Adrenal gland (tissue), 12 donors: Measurements from ENCODE around the gene MDN1. TPM values are rescaled to one million over a fixed set of nuclear protein-coding genes. Genes with fewer than 3 reads are reported as not detected.

Source experiments
- DNase-seq, 7 donors: peaks; one replicate each; pipeline ENCODE4 v3.0.0-alpha.2; 2019 to 2020
- H3K27ac ChIP-seq, 5 donors: fragments of 200-600 bp; sonication (generic) in 4 of 5; 1 replicate in 3 of 5; 2 replicates in 2 of 5; pipeline versions ENCODE4 v1.5.1 to v1.8.0; 2016 to 2020; ENCODE audit warnings: mild to moderate bottlenecking in 1 of 5
- H3K27me3 ChIP-seq: fragments of 200-600 bp; 2 replicates; pipeline ENCODE4 v1.8.0; 2021
- H3K36me3 ChIP-seq, 2 donors: fragments of 200-600 bp; replicated peaks in 1 of 2; 1 replicate in 1 of 2; 2 replicates in 1 of 2; pipeline versions ENCODE4 v1.5.1 to v1.8.0; 2018 to 2022
- H3K4me1 ChIP-seq, 2 donors: fragments of 200-600 bp; replicated peaks in 1 of 2; 1 replicate in 1 of 2; 2 replicates in 1 of 2; pipeline versions ENCODE4 v1.5.1 to v1.8.0; 2018 to 2021
- H3K4me3 ChIP-seq, 4 donors: fragments of 200-600 bp; sonication (generic) in 3 of 4; one replicate each; pipeline ENCODE4 v1.5.1; 2016 to 2018
- H3K9me3 ChIP-seq, 3 donors: fragments of 200-600 bp; sonication (generic) in 1 of 3; replicated peaks in 1 of 3; 1 replicate in 2 of 3; 2 replicates in 1 of 3; pipeline versions ENCODE4 v1.5.1 to v1.8.0; 2016 to 2021
- POLR2A ChIP-seq, 2 donors: fragments of 450-650 bp; IDR thresholded peaks; one replicate each; pipeline ENCODE4 v1.6.1; 2017; ENCODE audit warnings: antibody characterized with exemption in 2 of 2, mild to moderate bottlenecking in 2 of 2, moderate library complexity in 1 of 2
- WGBS, 4 donors: extraction: QIAGEN DNeasy Blood & Tissue Kit in 2 of 4; methylation state at CpG; one replicate each; pipeline versions ENCODE4 v1.1.5 to v1.1.7; 2013 to 2017; 5-methylcytosine and 5-hydroxymethylcytosine counted together
- intact Hi-C, 2 donors: fragments of 100-400 bp; cut with DNase I; formaldehyde crosslinking; loops; one replicate each; pipeline versions ENCODE4 v1.14.1 to v1.15.0; 2022 to 2023
- polyA plus RNA-seq, 3 donors: library from polyadenylated mRNA; stranded (reverse); fragments of 200-250 nt in 2 of 3; fragments of 350-450 nt in 1 of 3; fragmentation: Illumina TruSeq in 1 of 3; extraction: RNeasy Lipid Tissue Mini Kit (QIAGEN cat#74804) in 1 of 3; gene quantifications; one replicate each; pipeline ENCODE4 v1.2.3, GENCODE V29; 2013 to 2014
- total RNA-seq, 9 donors: library from RNA; depleted of rRNA in 4 of 9; stranded (reverse); fragments of >200 nt in 4 of 9; fragments of 120-200 nt in 1 of 9; fragmentation: NEBNext Ultra II Directional in 1 of 9; extraction: Animal tissue kit (Norgen Biotek cat#: 25700) in 1 of 9; gene quantifications; one replicate each; pipeline versions ENCODE4 v1.1.0 to v1.2.4, GENCODE V29; 2013 to 2023
- TF ChIP-seq, protein P1 (sequence below), 6 experiments: fragments of 450-650 bp in 4 of 6; fragments of 200-600 bp in 2 of 6; sonication (generic) in 1 of 6; IDR thresholded peaks; 1 replicate in 5 of 6; 2 replicates in 1 of 6; pipeline versions ENCODE4 v1.5.1 to v1.8.0; 2016 to 2021; ENCODE audit warnings: antibody characterized with exemption in 6 of 6, mild to moderate bottlenecking in 2 of 6, moderate library complexity in 1 of 6
- donor health status: healthy with polysubstance abuse.
- donor health status: Bipolar disorder and iron deficiency.
- donor health status: DM: yes; HTN: yes; CAD: no.
- donor health status: DM: no; HTN: no; CAD: no.
- donor health status: DM: no; HTN: no; CAD: no.
- donor health status: DM: yes; HTN: yes; CAD: no.

The MDN1 gene
- total and polyA plus RNA-seq, 12 donors = 15.0 to 74.1 (median 28.4) TPM

DNA sequence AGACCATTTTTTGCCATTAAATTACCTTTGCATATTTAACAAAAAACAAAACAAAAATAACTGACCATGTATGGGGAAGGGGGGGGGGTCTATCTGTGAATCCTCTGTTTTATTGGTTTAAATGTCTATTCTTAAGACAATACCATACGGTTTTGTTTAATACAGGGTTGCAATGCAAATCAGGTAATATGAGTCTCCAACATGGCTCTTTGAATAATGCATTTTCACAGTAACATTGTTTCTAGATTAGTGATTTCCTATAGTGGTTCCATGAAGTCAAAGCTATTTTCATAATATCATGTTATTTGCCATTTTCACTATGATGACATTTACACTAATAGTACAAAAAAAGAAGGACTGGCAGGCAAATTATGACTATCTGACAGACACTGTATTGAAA, 116.3 kb downstream of the MDN1 start:
- no peak for DNase-seq
- peaks cover 0 to 49% of the 10 kb centered on the region in 2 donors for H3K36me3 ChIP-seq
- no peak for TF ChIP-seq POLR2A (IDR thresholded peaks at IDR 0.05)
- TF ChIP-seq, protein P1, sequence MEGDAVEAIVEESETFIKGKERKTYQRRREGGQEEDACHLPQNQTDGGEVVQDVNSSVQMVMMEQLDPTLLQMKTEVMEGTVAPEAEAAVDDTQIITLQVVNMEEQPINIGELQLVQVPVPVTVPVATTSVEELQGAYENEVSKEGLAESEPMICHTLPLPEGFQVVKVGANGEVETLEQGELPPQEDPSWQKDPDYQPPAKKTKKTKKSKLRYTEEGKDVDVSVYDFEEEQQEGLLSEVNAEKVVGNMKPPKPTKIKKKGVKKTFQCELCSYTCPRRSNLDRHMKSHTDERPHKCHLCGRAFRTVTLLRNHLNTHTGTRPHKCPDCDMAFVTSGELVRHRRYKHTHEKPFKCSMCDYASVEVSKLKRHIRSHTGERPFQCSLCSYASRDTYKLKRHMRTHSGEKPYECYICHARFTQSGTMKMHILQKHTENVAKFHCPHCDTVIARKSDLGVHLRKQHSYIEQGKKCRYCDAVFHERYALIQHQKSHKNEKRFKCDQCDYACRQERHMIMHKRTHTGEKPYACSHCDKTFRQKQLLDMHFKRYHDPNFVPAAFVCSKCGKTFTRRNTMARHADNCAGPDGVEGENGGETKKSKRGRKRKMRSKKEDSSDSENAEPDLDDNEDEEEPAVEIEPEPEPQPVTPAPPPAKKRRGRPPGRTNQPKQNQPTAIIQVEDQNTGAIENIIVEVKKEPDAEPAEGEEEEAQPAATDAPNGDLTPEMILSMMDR (IDR thresholded peaks at IDR 0.05) = no peak
- no peak overlapping the region for H3K4me3 ChIP-seq
- 90 to 100% (median 96%) methylated on average over 1 of the region's 1 CpG for WGBS, 4 donors
- intact Hi-C loops = no loop called here
- H3K27ac ChIP-seq = no peak overlapping the region
- no peaks in the 10 kb centered on the region for H3K9me3 ChIP-seq
- no peaks in the 10 kb centered on the region for H3K27me3 ChIP-seq
- H3K4me1 ChIP-seq = no peaks in the 10 kb centered on the region

DNA sequence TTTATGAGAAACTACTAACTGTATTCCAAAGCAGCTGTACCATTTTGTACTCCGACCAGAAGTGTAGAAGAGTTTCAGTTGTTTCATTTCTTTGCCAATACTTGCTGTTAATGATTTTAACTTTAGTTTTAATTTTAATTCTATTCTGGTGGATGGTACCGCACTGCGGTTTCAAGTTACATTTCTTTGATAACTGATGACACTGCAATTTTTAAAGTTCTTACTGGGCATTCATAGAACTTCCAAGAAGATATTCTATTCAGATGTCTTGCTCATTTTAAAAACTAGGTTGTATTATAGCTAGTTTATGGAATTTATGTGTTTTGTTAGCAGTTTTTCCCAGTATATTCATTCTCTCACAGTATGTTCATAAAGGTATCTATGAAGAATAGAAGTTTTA, 117.2 kb downstream of the MDN1 start:
- WGBS, 4 donors = 94 to 98% (median 96%) methylated on average over 3 of the region's 3 CpGs
- no peak overlapping the region for H3K4me3 ChIP-seq
- TF ChIP-seq, protein P1 (IDR thresholded peaks at IDR 0.05) = no peak
- TF ChIP-seq POLR2A (IDR thresholded peaks at IDR 0.05) = no peak
- no peak overlapping the region for H3K27ac ChIP-seq
- DNase-seq = no peak
- H3K4me1 ChIP-seq = no peaks in the 10 kb centered on the region
- no peaks in the 10 kb centered on the region for H3K9me3 ChIP-seq
- peaks cover 0 to 39% of the 10 kb centered on the region in 2 donors for H3K36me3 ChIP-seq
- intact Hi-C loops = no loop called here
- no peaks in the 10 kb centered on the region for H3K27me3 ChIP-seq

DNA sequence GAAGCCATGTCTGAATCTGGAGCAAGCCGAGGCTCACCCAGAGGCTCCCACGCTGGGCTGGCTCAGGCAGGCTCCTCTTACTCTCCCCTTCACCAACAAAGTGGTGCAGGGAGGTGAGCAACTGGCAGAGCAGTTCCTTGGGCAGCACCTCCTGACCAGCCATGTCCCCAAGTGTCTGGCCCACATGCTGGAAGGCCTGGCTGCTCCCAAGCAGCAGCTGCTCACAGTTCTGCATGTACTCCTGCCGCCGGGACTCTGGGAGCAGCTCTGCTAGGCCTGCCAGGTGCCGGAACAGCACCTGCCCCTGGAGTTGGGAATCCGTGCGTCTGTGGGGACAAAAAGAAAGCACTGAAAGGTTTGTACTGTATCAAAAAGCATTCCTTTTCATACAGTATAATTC, 123.9 kb downstream of the MDN1 start:
- Histone ChIP-seq H3K27ac (no peak overlapping the region), H3K9me3 (no peaks in the 10 kb centered on the region), H3K4me3 (no peak overlapping the region), H3K4me1 (no peaks in the 10 kb centered on the region), H3K36me3 (peaks cover 0 to 67% of the 10 kb centered on the region in 2 donors), H3K27me3 (no peaks in the 10 kb centered on the region)
- WGBS, 4 donors = 95 to 97% (median 96%) methylated on average over 7 of the region's 7 CpGs
- TF ChIP-seq, protein P1 (IDR thresholded peaks at IDR 0.05) = no peak
- TF ChIP-seq POLR2A (IDR thresholded peaks at IDR 0.05) = no peak
- DNase-seq = no peak
- intact Hi-C loops = no loop called here

DNA sequence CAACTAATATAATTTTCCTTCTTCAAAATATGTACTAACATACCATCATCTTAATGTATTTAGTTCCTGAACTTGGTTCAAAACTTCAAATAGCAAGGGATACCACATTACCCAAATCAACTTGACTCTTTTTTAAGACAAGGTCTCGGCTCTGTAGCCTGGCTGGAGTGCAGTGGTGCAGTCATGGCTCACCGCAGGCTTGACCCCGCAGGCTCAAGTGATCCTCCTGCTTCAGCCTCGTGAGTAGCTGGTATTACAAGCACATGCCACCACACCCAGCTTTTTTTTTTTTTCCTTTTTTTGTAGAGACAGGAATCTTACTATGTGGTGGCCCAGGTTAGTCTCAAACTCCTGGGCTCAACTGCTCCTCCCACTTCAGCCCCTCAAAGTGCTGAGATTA, 125.2 kb downstream of the MDN1 start:
- H3K36me3 ChIP-seq = peaks cover 0 to 65% of the 10 kb centered on the region in 2 donors

More for the DNA sequence above, 125.2 kb downstream of the MDN1 start:
- Histone ChIP-seq H3K27me3 (no peaks in the 10 kb centered on the region), H3K4me1 (no peaks in the 10 kb centered on the region), H3K9me3 (no peaks in the 10 kb centered on the region), H3K27ac (no peak overlapping the region), H3K4me3 (no peak overlapping the region)
- intact Hi-C loops = no loop called here
- no peak for TF ChIP-seq POLR2A (IDR thresholded peaks at IDR 0.05)
- TF ChIP-seq, protein P1 (IDR thresholded peaks at IDR 0.05) = no peak
- 95 to 97% (median 96%) methylated on average over 4 of the region's 4 CpGs for WGBS, 4 donors
- DNase-seq = no peak
